Gastroesophageal sphincter (tissue), 3 donors: ENCODE data around the gene SYCP3.

Experiments used
- EP300 ChIP-seq: sonication (generic); formaldehyde crosslinking; IDR thresholded peaks from one replicate; pipeline ENCODE4 v1.6.1; 2017; ENCODE audit warnings: antibody characterized with exemption, mild to moderate bottlenecking
- POLR2A ChIP-seq, 2 donors: fragments of 450-650 bp; IDR thresholded peaks; one replicate each; pipeline ENCODE4 v1.6.1; 2017; ENCODE audit warnings: antibody characterized with exemption in 2 of 2, mild to moderate bottlenecking in 2 of 2, moderate library complexity in 1 of 2
- POLR2AphosphoS5 ChIP-seq: sonication (generic); formaldehyde crosslinking; IDR thresholded peaks from one replicate; pipeline ENCODE4 v1.6.1; 2017; ENCODE audit warnings: antibody characterized with exemption
- TF ChIP-seq, protein P1 (sequence below), 4 experiments: fragments of 200-600 bp in 2 of 4; fragments of 450-650 bp in 2 of 4; sonication (generic) in 1 of 4; IDR thresholded peaks; one replicate each; pipeline ENCODE4 v1.5.1; 2017 to 2019; ENCODE audit warnings: antibody characterized with exemption in 4 of 4, mild to moderate bottlenecking in 2 of 4, moderate library complexity in 2 of 4

DNA sequence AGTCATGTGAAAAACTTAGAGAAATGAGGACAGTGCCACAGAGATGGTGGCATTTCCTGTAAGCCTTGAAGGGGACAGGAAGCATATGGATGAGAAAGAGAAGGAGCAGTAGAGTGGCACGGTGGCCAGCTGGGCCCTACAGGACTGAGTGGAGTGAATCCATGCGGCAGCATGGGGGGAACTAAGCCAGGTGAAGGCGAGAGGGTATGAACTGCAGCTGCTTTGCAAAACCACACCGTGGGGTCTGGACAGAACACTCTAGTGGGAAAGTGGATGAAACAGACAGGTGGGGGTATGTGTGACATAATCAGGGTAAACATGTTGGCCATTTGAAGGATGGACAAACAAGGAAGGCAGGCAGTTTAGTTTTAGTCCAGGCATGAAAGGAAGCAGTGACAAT lies 10.4 kb upstream of the SYCP3 start:
- TF ChIP-seq POLR2AphosphoS5 (no peak), POLR2A (IDR thresholded peaks at IDR 0.05) (no peak), EP300 (no peak)
- TF ChIP-seq, protein P1, sequence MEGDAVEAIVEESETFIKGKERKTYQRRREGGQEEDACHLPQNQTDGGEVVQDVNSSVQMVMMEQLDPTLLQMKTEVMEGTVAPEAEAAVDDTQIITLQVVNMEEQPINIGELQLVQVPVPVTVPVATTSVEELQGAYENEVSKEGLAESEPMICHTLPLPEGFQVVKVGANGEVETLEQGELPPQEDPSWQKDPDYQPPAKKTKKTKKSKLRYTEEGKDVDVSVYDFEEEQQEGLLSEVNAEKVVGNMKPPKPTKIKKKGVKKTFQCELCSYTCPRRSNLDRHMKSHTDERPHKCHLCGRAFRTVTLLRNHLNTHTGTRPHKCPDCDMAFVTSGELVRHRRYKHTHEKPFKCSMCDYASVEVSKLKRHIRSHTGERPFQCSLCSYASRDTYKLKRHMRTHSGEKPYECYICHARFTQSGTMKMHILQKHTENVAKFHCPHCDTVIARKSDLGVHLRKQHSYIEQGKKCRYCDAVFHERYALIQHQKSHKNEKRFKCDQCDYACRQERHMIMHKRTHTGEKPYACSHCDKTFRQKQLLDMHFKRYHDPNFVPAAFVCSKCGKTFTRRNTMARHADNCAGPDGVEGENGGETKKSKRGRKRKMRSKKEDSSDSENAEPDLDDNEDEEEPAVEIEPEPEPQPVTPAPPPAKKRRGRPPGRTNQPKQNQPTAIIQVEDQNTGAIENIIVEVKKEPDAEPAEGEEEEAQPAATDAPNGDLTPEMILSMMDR (IDR thresholded peaks at IDR 0.05) = no peak
